MCF 10A (cell line): ENCODE measurements around the gene STK38. TPM values are rescaled to one million over a fixed set of nuclear protein-coding genes. Genes with fewer than 3 reads are reported as not detected.

Source experiments
- BruUV-seq: library from RNA; stranded (reverse); fragments of 400-500 nt; replicated peaks from 2 replicates; lab custom pipeline; 2021; lab: Mats Ljungman, UMichigan
- CTCF ChIA-PET: fragments of 300-600 bp; sonication (Branson Sonifier 250); formaldehyde crosslinking; extraction: SDS; loops from one replicate; lab custom pipeline; 2021; ENCODE audit warnings: antibody characterized with exemption, inconsistent platforms; lab: Yijun Ruan, JAX
- POLR2A ChIA-PET: fragments of 300-600, 350-650 bp; sonication (Branson Sonifier 250); formaldehyde crosslinking; extraction: SDS; loops from one replicate; lab custom pipeline; 2020; ENCODE audit warnings: antibody characterized with exemption, inconsistent platforms; lab: Yijun Ruan, JAX
- DNase-seq: peaks from one replicate; pipeline ENCODE4 v3.0.0-alpha.2; 2018; ENCODE audit not compliant: unreplicated experiment
- H3K27ac Mint-ChIP-seq: one replicate; pipeline ENCODE4 v1.8.0; 2022; ENCODE audit warnings: mild to moderate bottlenecking, low read depth, mixed read lengths; ENCODE audit not compliant: unreplicated experiment
- H3K27me3 Mint-ChIP-seq: one replicate; pipeline ENCODE4 v1.8.0; 2022; ENCODE audit warnings: mixed read lengths; ENCODE audit not compliant: insufficient read depth, unreplicated experiment
- H3K36me3 Mint-ChIP-seq: one replicate; pipeline ENCODE4 v1.8.0; 2022; ENCODE audit warnings: mild to moderate bottlenecking, moderate library complexity, mixed read lengths; ENCODE audit not compliant: insufficient read depth, unreplicated experiment
- H3K4me1 Mint-ChIP-seq: one replicate; pipeline ENCODE4 v1.8.0; 2022; ENCODE audit warnings: mixed read lengths; ENCODE audit not compliant: insufficient read depth, unreplicated experiment
- H3K4me3 Mint-ChIP-seq: one replicate; pipeline ENCODE4 v1.8.0; 2022; ENCODE audit warnings: mild to moderate bottlenecking, moderate library complexity, mixed read lengths; ENCODE audit not compliant: unreplicated experiment
- H3K9me3 Mint-ChIP-seq: one replicate; pipeline ENCODE4 v1.8.0; 2022; ENCODE audit warnings: mixed read lengths; ENCODE audit not compliant: unreplicated experiment
- CTCF ChIP-seq: fragments of 200-600 bp; IDR thresholded peaks from one replicate; pipeline ENCODE4 v1.8.0; 2022; ENCODE audit warnings: antibody characterized with exemption, mild to moderate bottlenecking; ENCODE audit not compliant: unreplicated experiment
- intact Hi-C: fragments of 100-400 bp; cut with micrococcal nuclease; formaldehyde crosslinking; loops from 2 replicates; pipeline ENCODE4 v1.14.1; 2022
- total RNA-seq: library from RNA; stranded (reverse); gene quantifications from 2 replicates; pipeline ENCODE4 v1.2.3, GENCODE V29; 2022

Gene STK38
- total RNA-seq, 1 experiment from 2014 or later: 16.8 TPM

GRCh38 chr6:36526066-36526465, 21.2 kb downstream of the STK38 start:
- ChIA-PET CTCF (interaction anchor here (0.7 to 0.9 kb wide), 2 partner anchors 57 to 240 kb away, joined by 3 read pairs; no protein-coding TSS in a partner anchor), POLR2A (interaction anchor here (1.0 to 2.2 kb wide), 2 partner anchors 20 kb away, joined by 4 to 5 read pairs; no protein-coding TSS in a partner anchor)
- DNase-seq: no peak
- TF ChIP-seq CTCF: no peak
- no TSS peak for BruUV-seq
- Mint-ChIP-seq H3K9me3 (no peaks in the 10 kb centered on the region), H3K27me3 (no peaks in the 10 kb centered on the region), H3K27ac (no peak overlapping the region), H3K4me3 (no peak overlapping the region), H3K4me1 (peaks cover 6% of the 10 kb centered on the region), H3K36me3 (peaks cover 55% of the 10 kb centered on the region)
- intact Hi-C loops: no loop called here

- DNase-seq: no peak
- no peak for TF ChIP-seq CTCF
- ChIA-PET CTCF (interaction anchor here (0.9 kb wide), 1 partner anchor 57 kb away, joined by 3 read pairs; no protein-coding TSS in a partner anchor), POLR2A (no interaction called here)
- Mint-ChIP-seq H3K4me1 (peaks cover 6% of the 10 kb centered on the region), H3K9me3 (no peaks in the 10 kb centered on the region), H3K36me3 (peaks cover 48% of the 10 kb centered on the region), H3K27me3 (no peaks in the 10 kb centered on the region), H3K4me3 (no peak overlapping the region), H3K27ac (no peak overlapping the region)
- BruUV-seq: no TSS peak
- intact Hi-C loops: no loop called here
Observed at GRCh38 chr6:36525346-36525745, 21.9 kb downstream of the STK38 start.

GRCh38 chr6:36524871-36525270, 22.4 kb downstream of the STK38 start:
- Mint-ChIP-seq H3K4me1 (peaks cover 6% of the 10 kb centered on the region), H3K9me3 (no peaks in the 10 kb centered on the region), H3K36me3 (peaks cover 48% of the 10 kb centered on the region), H3K27me3 (no peaks in the 10 kb centered on the region), H3K4me3 (no peak overlapping the region), H3K27ac (no peak overlapping the region)
- TF ChIP-seq CTCF: no peak
- BruUV-seq: no TSS peak
- POLR2A ChIA-PET: no interaction called here
- CTCF ChIA-PET: no interaction called here
- DNase-seq: no peak
- intact Hi-C loops: no loop called here

- intact Hi-C loops: no loop called here
- Mint-ChIP-seq H3K27ac (no peak overlapping the region), H3K4me1 (peaks cover 6% of the 10 kb centered on the region), H3K36me3 (peaks cover 48% of the 10 kb centered on the region), H3K27me3 (no peaks in the 10 kb centered on the region), H3K9me3 (no peaks in the 10 kb centered on the region), H3K4me3 (no peak overlapping the region)
- TF ChIP-seq CTCF: no peak
- no peak for DNase-seq
- ChIA-PET POLR2A (no interaction called here), CTCF (no interaction called here)
- BruUV-seq: no TSS peak
Observed at GRCh38 chr6:36523936-36524499, 23.3 kb downstream of the STK38 start.
